Measurements from ENCODE around the gene KCTD14.
"Not testable (repeated sequence)": the region's sequence is repeated elsewhere in the genome, so short reads cannot be mapped to it uniquely, and the experiment has no call there.

Gene KCTD14

GRCh38 chr11:78046486-78046854 is 23.4 kb upstream of the KCTD14 start:
- DNase-seq (ENCODE audit: low spot score): no peak

GRCh38 chr11:78045851-78046485 is 22.9 kb upstream of the KCTD14 start:
- DNase-seq (ENCODE audit: low spot score): peak; percentile 93

DNA sequence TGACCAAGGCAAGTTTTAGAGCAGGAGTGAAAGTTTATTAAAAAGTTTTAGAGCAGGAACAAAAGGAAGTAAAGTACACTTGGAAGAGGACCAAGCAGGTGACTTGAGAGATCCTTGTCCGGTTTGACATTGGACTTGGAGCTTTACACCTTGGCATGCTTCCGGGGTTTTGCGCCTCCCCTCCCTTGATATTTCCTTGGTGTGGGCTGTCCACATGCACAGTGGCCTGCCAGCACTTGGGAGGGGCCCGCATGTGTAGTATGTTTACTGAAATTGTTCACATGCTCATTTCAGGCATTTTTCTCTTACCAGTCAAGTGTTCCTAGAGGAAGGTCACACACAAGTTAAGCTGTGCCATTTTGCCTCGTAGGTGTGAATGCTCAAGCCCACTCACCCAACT is 21.6 kb upstream of the KCTD14 start:
- no peak for DNase-seq (ENCODE audit: low spot score)

DNA sequence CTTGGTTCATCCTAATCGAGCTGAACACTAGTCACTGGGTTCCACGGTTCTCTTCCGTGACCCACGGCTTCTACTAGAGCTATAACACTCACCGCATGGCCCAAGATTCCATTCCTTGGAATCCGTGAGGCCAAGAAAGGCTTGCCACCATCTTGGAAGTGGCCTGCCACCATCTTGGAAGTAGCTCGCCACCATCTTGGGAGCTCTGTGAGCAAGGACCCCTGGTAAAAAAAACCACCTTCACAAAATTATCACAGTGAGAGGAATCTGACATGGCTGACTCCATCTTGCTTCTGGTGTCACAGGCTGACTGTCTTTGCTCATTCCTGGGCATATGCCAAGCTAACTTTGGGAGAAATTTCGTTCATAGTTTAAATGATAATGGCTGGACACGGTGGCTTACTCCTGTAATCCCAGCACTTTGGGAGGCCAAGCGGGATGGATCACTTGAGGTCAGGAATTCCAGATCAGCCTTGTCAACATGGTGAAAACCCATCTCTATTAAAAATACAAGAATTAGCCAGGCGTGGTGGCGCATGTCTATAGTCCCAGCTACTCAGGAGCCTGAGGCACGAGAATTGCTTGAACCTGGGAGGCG is 18.9 kb upstream of the KCTD14 start:
- no peak for DNase-seq (ENCODE audit: low spot score)

DNA sequence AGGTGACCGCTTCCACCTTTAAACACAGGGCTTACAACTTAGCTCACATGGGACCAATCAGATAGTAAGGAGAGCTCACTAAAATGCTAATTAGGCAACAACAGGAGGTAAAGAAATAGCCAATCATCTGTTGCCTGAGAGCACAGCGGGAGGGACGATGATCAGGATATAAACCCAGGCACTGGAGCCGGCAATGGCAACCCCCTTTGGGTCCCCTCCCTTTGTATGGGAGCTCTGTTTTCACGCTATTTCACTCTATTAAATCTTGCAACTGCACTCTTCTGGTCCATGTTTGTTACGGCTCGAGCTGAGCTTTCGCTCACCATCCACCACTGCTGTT is 18.3 kb upstream of the KCTD14 start:
- DNase-seq (ENCODE audit: low spot score): not testable (repeated sequence)

GRCh38 chr11:78040691-78041379 is 17.8 kb upstream of the KCTD14 start:
- DNase-seq (ENCODE audit: low spot score): no peak

DNA sequence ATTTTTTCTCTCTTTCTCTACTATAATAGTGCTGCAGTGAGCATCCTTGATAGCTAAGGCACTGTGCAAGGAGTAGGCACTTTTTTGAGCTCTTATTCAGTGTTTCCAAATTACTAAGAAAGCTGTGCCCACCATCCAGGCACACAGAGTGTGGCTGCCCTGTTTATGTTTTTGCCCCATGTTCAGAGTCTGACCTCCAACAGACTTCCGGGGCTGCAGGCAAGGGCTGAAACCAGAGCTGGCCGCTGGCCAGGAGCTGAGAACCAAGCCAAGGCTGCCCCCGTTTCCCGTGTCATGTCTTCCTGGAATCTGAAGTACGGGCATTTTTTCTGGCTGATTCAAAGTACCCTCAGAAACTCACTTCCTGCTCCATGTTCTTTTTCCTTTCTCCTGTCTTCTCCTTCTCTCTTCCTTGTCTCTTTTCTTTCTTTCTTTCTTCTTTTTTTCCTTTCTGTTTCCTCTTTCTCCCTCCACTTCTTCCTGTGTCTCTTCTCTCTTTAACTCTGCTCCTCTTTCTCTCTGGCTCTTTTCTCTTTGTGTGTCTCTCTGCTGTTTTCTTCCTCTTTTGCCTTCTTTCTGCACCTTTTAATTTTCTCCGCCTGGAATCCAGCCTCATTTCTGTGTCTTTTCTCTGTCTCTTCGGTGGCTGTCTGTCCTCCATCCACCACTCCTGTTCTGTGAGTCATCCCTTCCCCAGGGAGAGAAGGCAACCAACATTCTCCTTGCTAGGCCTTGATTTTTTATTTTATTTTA is 17.0 kb upstream of the KCTD14 start:
- DNase-seq (ENCODE audit: low spot score): no peak

GRCh38 chr11:78039391-78039918 is 16.4 kb upstream of the KCTD14 start:
- no peak for DNase-seq (ENCODE audit: low spot score)

DNA sequence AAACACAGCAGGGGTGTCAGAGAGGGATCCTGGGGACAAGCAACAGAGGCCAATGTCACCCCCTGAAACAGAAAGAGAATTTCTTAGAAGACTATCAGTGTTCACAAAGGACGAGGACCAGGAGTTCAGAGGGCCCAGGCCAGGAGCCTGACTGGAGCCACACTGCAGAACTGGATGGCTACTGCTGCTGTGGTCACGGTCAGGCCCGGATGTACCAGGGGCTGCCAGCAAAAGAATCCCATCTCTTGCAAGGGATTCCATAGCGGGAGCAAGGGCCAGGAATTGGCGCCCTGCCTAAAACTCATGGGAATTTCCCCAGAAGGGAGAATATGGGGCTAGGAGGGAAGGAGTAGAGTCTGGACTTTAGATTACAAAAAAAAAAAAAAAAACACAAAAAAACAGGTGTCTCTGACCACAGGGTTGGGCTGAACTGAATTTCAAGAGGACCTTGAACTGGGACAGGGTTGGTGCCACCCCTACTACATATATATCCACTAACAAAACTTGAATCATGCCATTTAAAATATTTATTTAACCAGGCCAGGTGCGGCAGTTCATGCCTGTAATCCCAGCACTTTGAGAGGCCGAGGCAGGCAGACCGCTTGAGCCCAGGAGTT is 15.7 kb upstream of the KCTD14 start:
- DNase-seq (ENCODE audit: low spot score): no peak

GRCh38 chr11:78037825-78038620 is 14.9 kb upstream of the KCTD14 start:
- no peak for DNase-seq (ENCODE audit: low spot score)

DNA sequence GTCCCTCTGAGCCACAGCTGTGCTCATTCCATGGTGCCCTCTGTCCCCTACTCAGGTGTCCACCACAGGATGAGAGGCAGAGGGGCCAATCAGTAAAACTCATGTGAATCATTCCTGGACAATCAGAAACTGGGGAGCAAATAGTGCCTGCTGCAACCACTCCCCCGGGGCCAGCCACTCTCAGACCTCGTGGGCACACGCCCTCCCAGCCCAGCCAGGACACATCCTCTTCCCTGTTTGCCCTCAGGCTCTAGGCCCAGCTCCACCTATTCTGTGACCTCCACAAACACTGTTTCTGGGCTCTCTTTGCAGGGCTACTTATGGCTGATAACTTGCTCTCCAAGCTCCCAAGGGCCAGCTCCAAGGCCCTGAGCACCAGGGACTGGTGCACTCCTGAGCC is 14.0 kb upstream of the KCTD14 start:
- no peak for DNase-seq (ENCODE audit: low spot score)

DNA sequence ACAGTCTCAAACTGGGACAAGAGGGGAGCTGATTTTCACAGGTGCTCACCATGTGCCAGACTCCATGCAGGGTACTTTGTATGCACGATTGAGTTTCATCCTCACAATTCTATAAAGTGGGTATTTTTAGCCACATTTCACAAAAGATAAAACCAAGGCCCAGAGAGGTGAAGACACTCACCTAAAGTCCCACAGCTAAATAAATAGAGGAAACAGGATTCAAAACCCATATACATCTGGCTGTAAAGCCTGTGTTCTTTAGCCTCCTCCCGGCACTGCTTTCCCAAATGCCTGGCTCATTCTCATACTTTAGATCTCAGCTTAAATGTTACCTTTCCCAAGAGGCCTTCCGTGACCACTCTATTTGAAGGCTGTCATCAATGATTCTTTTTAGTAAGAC is 13.2 kb upstream of the KCTD14 start:
- DNase-seq (ENCODE audit: low spot score): no peak

DNA sequence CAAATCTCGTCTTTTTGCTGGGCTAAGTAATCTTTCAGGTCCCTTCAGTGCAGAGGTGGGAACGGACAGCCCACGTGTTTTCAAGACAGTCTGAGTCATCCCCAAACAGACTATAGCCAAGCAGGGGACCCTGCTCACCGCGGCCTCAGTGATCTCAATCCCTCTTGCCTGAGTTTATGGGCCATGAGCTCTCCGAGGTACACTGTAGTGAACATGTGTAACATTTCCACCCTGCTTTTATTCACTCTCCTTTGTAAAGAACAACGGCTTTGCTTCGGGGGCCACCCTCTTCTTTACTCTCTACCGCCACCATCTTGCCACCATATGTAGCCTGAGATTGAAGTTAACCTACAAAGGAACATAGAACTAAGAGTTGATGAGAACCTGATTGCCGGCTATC is 11.5 kb upstream of the KCTD14 start:
- DNase-seq (ENCODE audit: low spot score): no peak

DNA sequence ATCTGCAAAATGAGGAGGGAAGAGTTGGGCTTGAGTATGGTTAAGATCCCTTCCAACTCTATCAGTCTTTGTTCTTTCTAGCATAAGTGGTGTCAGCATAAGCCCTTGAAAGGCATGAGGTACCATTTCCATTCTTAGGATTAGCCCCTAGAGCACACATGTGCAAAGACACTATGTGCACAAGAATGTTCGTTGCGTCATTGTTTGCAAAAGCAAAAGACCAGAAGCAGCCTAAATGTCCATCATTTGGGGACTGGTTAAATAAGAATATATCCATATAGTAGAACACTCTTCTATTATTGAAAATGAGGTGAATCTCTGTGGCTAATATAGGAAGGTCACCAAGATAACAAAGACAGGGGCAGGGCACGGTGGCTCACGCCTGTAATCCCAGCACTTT is 10.0 kb upstream of the KCTD14 start:
- no peak for DNase-seq (ENCODE audit: low spot score)

GRCh38 chr11:78032090-78032489 is 9.0 kb upstream of the KCTD14 start:
- DNase-seq (ENCODE audit: low spot score): no peak

GRCh38 chr11:78031629-78032028 is 8.6 kb upstream of the KCTD14 start:
- DNase-seq (ENCODE audit: low spot score): no peak

- DNase-seq (ENCODE audit: low spot score): peak; percentile 63
These were observed 7.6 kb upstream of the KCTD14 start for GRCh38 chr11:78030429-78031325.

DNA sequence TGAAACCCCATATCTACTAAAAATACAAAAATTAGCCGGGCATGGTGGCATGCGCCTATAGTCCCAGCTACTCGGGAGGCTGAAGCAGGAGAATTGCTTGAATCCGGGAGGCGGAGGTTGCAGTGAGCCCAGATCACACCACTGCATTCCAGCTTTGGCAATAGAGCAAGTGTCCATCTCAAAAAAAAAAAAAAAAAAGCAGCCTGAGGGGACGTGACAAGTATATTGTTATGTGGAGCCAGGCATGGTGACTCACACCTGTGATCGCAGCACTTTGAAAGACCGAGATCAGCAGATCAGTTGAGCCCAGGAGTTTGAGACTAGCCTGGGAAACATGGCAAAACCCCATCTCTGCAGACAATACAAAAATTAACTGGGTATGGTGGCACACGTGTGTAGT is 5.3 kb upstream of the KCTD14 start:
- not testable (repeated sequence) for DNase-seq (ENCODE audit: low spot score)

DNA sequence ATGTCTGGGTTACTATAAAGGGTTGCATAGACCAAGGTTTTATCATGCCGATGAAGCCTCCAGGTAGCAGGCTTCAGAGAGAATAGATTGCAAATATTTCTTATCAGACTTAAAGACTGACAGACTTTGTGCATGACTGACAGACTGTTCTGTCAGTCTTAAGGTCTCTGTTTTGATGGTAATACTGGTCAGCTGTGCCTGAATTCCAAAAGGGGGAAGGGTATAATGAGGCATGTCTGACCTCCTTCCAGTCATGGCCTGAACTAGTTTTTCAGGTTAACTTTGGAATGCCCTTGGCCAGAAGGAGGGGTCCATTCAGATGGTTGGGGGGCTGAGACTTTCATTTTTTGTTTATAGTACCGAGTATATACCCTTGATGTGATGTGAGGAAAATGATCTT is 4.7 kb upstream of the KCTD14 start:
- no peak for DNase-seq (ENCODE audit: low spot score)

GRCh38 chr11:78025378-78025777 is 2.3 kb upstream of the KCTD14 start:
- DNase-seq (ENCODE audit: low spot score): no peak

- DNase-seq (ENCODE audit: low spot score): no peak
These were observed 350 bp upstream of the KCTD14 start for GRCh38 chr11:78023426-78023825.

Measured in iPS-NIHi11 (cell line).